Suprapubic skin (tissue), 3 donors: ENCODE results near the gene KCNIP3.

Experiments
- POLR2AphosphoS5 ChIP-seq, 3 donors: sonication (generic); formaldehyde crosslinking; IDR thresholded peaks; one replicate each; pipeline ENCODE4 v1.6.1; 2017; ENCODE audit warnings: antibody characterized with exemption in 3 of 3
- TF ChIP-seq, protein P1 (sequence below), 2 donors: fragments of 200-600 bp in 1 of 2; fragments of 450-650 bp in 1 of 2; sonication (generic) in 1 of 2; IDR thresholded peaks; one replicate each; pipeline ENCODE4 v1.5.1; 2016 to 2019; ENCODE audit warnings: antibody characterized with exemption in 2 of 2, mild to moderate bottlenecking in 1 of 2, moderate library complexity in 1 of 2

DNA sequence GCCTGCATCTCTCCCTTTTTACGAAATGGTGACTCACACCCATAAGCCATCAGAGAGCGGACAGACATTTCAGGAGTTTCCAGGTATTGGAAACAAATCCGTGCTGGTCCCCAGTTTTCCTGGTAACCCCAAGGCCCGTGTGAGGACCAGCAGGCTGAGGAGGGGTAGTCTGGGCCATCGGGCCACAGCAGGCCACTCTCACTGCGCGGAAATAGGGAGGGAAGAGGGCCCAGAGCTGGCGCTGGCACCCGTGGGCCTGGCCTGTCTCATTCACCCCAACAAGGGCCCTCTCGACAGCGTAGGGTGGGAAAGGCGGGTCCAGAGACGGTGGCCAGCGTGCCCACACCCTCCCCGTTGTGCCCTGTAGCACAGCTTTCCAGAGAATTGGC lies 91.7 kb downstream of the KCNIP3 start:
- TF ChIP-seq, protein P1, sequence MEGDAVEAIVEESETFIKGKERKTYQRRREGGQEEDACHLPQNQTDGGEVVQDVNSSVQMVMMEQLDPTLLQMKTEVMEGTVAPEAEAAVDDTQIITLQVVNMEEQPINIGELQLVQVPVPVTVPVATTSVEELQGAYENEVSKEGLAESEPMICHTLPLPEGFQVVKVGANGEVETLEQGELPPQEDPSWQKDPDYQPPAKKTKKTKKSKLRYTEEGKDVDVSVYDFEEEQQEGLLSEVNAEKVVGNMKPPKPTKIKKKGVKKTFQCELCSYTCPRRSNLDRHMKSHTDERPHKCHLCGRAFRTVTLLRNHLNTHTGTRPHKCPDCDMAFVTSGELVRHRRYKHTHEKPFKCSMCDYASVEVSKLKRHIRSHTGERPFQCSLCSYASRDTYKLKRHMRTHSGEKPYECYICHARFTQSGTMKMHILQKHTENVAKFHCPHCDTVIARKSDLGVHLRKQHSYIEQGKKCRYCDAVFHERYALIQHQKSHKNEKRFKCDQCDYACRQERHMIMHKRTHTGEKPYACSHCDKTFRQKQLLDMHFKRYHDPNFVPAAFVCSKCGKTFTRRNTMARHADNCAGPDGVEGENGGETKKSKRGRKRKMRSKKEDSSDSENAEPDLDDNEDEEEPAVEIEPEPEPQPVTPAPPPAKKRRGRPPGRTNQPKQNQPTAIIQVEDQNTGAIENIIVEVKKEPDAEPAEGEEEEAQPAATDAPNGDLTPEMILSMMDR (IDR thresholded peaks at IDR 0.05) = no peak
- no peak for TF ChIP-seq POLR2AphosphoS5 (IDR thresholded peaks at IDR 0.05)
